Osteocyte (in vitro differentiated cells): ENCODE results near the gene C11orf98. TPM values are rescaled to one million over a fixed set of nuclear protein-coding genes. Genes with fewer than 3 reads are reported as not detected.
A peak's percentile ranks its signal among the peaks of the same experiment; 100 is the strongest.

Experiments used
- DNase-seq: peaks from one replicate; pipeline ENCODE4 v3.0.0; 2021; ENCODE audit warnings: mixed read lengths; ENCODE audit not compliant: unreplicated experiment; ENCODE audit errors: extremely low spot score
- H3K27ac Mint-ChIP-seq: one replicate; pipeline ENCODE4 v1.8.0; 2021; ENCODE audit warnings: mild to moderate bottlenecking, mixed read lengths; ENCODE audit not compliant: unreplicated experiment
- H3K27me3 Mint-ChIP-seq: one replicate; pipeline ENCODE4 v1.8.0; 2021; ENCODE audit warnings: mixed read lengths; ENCODE audit not compliant: unreplicated experiment
- H3K36me3 Mint-ChIP-seq: one replicate; pipeline ENCODE4 v1.8.0; 2021; ENCODE audit warnings: mixed read lengths; ENCODE audit not compliant: unreplicated experiment
- H3K4me1 Mint-ChIP-seq: one replicate; pipeline ENCODE4 v1.8.0; 2021; ENCODE audit warnings: mixed read lengths; ENCODE audit not compliant: unreplicated experiment
- H3K4me3 Mint-ChIP-seq: one replicate; pipeline ENCODE4 v1.8.0; 2021; ENCODE audit warnings: mild to moderate bottlenecking, moderate library complexity, mixed read lengths; ENCODE audit not compliant: unreplicated experiment
- H3K9me3 Mint-ChIP-seq: one replicate; pipeline ENCODE4 v1.8.0; 2021; ENCODE audit warnings: mixed read lengths; ENCODE audit not compliant: unreplicated experiment
- total RNA-seq: library from RNA; stranded (reverse); gene quantifications from 2 replicates; pipeline ENCODE4 v1.2.1, GENCODE V29; 2021
- TF ChIP-seq, protein P1 (sequence below): fragments of 200-600 bp; sonication (generic); IDR thresholded peaks from 2 replicates; pipeline ENCODE4 v1.5.0; 2021; ENCODE audit warnings: antibody characterized with exemption, mild to moderate bottlenecking, moderate library complexity

The C11orf98 gene
- total RNA-seq, 1 donor from 2014 or later: 56.3 TPM

DNA sequence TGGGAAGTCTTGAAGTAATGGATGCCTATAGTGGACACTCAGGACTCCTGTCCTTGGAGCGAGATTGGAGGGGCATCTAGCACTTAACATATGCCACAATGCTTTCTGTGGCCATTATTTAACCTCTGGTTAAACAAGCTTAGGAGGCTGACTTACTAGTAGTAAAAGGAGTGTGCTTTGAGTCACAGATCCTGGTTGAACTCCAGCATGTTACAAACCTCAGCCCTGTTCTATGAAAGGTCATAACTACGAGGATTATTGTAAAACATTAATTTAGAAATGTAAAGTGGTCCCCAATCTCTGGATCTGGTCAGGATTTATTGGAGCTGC is 8.2 kb upstream of the C11orf98 start:
- DNase-seq: no peak
- peak overlapping the region; percentile 94 for H3K27ac Mint-ChIP-seq

DNA sequence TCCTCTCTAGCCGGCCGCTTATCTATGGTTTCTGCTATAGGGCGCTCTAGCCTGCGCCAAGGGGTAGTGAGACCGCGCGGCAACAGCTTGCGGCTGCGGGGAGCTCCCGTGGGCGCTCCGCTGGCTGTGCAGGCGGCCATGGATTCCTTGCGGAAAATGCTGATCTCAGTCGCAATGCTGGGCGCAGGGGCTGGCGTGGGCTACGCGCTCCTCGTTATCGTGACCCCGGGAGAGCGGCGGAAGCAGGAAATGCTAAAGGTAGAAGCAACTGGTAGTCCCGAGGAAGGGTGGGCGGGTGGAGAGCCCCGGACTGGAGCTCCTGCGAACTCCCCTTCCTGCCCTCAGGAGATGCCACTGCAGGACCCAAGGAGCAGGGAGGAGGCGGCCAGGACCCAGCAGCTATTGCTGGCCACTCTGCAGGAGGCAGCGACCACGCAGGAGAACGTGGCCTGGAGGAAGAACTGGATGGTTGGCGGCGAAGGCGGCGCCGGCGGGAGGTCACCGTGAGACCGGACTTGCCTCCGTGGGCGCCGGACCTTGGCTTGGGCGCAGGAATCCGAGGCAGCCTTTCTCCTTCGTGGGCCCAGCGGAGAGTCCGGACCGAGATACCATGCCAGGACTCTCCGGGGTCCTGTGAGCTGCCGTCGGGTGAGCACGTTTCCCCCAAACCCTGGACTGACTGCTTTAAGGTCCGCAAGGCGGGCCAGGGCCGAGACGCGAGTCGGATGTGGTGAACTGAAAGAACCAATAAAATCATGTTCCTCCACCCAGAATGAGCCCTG is 6.8 kb upstream of the C11orf98 start, which contains the start of the genes LBHD1 and UQCC3:
Gene LBHD1, minus strand, starts transcription at position 660 of the 782 bp plus-strand sequence. CDS start 2,236 bp downstream, outside the sequence.
Gene UQCC3, plus strand, starts transcription at position 66 of the 782 bp plus-strand sequence. Its CDS starts 73 bp downstream, at position 139.
- Mint-ChIP-seq H3K27ac (peak within 1 kb of the TSS; percentile 94), H3K9me3 (no peaks in the 10 kb centered on the region), H3K27me3 (no peaks in the 10 kb centered on the region), H3K4me1 (peaks cover 44% of the 10 kb centered on the region), H3K36me3 (peaks cover 15% of the 10 kb centered on the region), H3K4me3 (peak within 1 kb of the TSS; percentile 95)
- TF ChIP-seq, protein P1, sequence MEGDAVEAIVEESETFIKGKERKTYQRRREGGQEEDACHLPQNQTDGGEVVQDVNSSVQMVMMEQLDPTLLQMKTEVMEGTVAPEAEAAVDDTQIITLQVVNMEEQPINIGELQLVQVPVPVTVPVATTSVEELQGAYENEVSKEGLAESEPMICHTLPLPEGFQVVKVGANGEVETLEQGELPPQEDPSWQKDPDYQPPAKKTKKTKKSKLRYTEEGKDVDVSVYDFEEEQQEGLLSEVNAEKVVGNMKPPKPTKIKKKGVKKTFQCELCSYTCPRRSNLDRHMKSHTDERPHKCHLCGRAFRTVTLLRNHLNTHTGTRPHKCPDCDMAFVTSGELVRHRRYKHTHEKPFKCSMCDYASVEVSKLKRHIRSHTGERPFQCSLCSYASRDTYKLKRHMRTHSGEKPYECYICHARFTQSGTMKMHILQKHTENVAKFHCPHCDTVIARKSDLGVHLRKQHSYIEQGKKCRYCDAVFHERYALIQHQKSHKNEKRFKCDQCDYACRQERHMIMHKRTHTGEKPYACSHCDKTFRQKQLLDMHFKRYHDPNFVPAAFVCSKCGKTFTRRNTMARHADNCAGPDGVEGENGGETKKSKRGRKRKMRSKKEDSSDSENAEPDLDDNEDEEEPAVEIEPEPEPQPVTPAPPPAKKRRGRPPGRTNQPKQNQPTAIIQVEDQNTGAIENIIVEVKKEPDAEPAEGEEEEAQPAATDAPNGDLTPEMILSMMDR: no peak
- peak; percentile 89 for DNase-seq

More for the DNA sequence above, 8.2 kb upstream of the C11orf98 start:
- no peaks in the 10 kb centered on the region for H3K9me3 Mint-ChIP-seq
- peak overlapping the region; percentile 95 for H3K4me3 Mint-ChIP-seq
- H3K27me3 Mint-ChIP-seq: no peaks in the 10 kb centered on the region
- H3K4me1 Mint-ChIP-seq: peaks cover 50% of the 10 kb centered on the region
- TF ChIP-seq, protein P1: no peak
- H3K36me3 Mint-ChIP-seq: peaks cover 24% of the 10 kb centered on the region

DNA sequence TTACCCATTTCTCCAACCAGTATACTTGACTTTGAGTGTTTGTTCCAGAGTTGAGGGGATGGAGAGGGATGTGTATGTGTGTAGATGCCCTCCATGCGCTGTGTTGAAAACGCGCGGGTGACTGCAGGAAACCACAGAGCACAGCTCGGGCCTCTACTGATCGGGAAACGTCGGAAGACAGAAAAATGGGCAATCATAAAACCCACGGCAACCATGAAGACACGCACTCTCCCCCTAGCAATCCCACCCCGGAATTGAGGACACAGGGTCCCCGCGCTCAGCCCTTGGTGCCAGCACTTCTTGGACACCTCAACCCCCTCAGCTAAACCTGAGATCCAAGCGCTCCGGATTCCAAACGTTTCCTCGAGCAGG is 6.2 kb upstream of the C11orf98 start:
- H3K27ac Mint-ChIP-seq: peak overlapping the region; percentile 94
- H3K36me3 Mint-ChIP-seq: peaks cover 11% of the 10 kb centered on the region
- peak overlapping the region; percentile 95 for H3K4me3 Mint-ChIP-seq
- DNase-seq: no peak
- peaks cover 47% of the 10 kb centered on the region for H3K4me1 Mint-ChIP-seq
- H3K9me3 Mint-ChIP-seq: no peaks in the 10 kb centered on the region
- H3K27me3 Mint-ChIP-seq: no peaks in the 10 kb centered on the region
- TF ChIP-seq, protein P1: no peak

DNA sequence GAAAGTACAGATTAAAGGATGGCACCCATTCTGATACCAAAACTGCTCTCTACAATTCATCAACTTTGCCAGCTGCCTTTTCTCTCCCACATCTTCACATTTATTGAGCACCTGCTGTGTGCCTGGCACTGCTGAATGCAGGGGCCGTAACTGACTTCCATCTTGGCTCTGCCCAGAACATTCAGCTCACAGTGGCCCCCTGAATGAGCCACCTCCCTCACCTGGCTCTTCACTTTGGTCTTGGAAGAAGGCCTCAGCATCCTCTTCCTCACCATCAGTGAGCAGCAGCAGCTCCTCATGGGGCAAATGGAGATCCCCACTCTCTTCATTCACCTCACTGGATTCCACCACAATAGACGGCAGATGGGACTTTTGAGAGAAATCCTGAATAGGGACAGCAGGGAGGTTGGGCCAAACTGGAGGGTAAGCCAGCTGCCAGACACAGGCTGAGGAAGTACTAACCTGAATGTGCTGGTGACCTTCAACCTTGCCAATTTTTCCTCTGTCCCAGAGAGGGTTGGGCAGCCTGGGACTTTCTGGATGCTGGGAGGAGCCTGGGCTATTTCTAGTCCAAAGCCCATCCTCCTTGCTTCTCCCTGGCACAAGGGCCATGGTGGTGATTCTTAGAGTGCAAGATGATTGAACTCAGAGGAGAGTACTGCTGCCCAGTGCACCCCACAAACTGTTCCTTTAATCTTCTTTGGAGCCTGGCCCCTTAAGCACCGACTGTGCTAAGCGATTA is 4.6 kb upstream of the C11orf98 start:
- no peak for DNase-seq
- Mint-ChIP-seq H3K4me3 (peak overlapping the region; percentile 95), H3K27ac (peak overlapping the region; percentile 94), H3K36me3 (peaks cover 4% of the 10 kb centered on the region), H3K9me3 (no peaks in the 10 kb centered on the region), H3K4me1 (peaks cover 52% of the 10 kb centered on the region), H3K27me3 (no peaks in the 10 kb centered on the region)
- TF ChIP-seq, protein P1: no peak

DNA sequence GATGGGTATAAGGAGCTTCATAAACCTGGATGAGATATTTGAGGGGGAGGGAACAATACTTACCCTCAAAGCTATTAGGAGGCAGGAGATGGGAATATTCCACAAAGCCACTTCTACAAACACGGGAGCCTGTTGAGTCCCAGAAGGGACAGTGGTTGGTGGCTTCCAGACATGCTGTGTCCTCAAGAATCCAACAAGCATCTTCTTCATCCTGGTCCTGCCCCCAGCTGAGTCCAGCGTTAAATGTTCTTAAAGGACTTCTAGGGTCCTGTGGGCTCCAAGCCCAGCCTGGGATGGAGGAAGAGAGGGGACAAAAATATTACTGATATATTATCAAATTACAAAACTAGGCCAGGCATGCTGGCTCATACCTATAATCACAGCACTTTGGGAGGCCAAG is 2.5 kb upstream of the C11orf98 start:
- peaks cover 46% of the 10 kb centered on the region for H3K4me1 Mint-ChIP-seq
- DNase-seq: no peak
- H3K27me3 Mint-ChIP-seq: no peaks in the 10 kb centered on the region
- TF ChIP-seq, protein P1: no peak
- peak overlapping the region; percentile 96 for H3K27ac Mint-ChIP-seq
- peaks cover 11% of the 10 kb centered on the region for H3K36me3 Mint-ChIP-seq
- peak overlapping the region; percentile 91 for H3K4me3 Mint-ChIP-seq
- H3K9me3 Mint-ChIP-seq: no peaks in the 10 kb centered on the region
